HG02884 (cell line): Measurements from ENCODE around the gene NLK.
"Not testable (repeated sequence)": the region's sequence is repeated elsewhere in the genome, so short reads cannot be mapped to it uniquely, and the experiment has no call there.

Experiments used
- ATAC-seq: cut with Tn5 transposase; IDR thresholded peaks from one replicate; pipeline ENCODE4 v1.9.1; 2021; ENCODE audit warnings: mild to moderate bottlenecking, moderate library complexity; ENCODE audit not compliant: unreplicated experiment

The NLK gene

GRCh38 chr17:28145348-28145747 is 102.9 kb downstream of the NLK start:
- no peak for ATAC-seq

- no peak for ATAC-seq
Measured at GRCh38 chr17:28147017-28147416, 104.5 kb downstream of the NLK start.

- ATAC-seq, result no peak
Measured at GRCh38 chr17:28151001-28151400, 108.5 kb downstream of the NLK start.

GRCh38 chr17:28154214-28154613 is 111.7 kb downstream of the NLK start:
- no peak for ATAC-seq

- not testable (repeated sequence) for ATAC-seq
Measured at GRCh38 chr17:28155405-28155804, 112.9 kb downstream of the NLK start.

GRCh38 chr17:28159004-28159403 is 116.5 kb downstream of the NLK start:
- ATAC-seq, result no peak

DNA sequence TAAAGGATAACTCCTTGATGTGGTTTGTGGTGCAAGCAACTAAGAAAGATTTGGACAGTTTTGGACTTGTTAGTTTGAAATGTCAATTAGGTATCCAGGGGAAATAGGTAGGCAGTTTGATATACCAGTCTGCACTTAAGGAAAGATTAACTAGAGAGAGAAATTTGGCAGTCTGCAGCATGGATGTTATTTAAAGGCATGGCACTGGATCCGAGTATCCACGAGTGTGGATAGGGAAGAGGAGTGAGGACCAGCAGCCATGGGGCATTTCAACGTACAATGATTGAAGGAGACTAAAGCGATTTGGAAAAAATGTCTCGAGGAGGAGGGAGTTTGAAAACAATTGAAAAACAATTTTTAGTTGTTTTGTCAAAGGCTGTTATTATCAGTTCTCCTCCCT is 117.4 kb downstream of the NLK start:
- ATAC-seq, result no peak

DNA sequence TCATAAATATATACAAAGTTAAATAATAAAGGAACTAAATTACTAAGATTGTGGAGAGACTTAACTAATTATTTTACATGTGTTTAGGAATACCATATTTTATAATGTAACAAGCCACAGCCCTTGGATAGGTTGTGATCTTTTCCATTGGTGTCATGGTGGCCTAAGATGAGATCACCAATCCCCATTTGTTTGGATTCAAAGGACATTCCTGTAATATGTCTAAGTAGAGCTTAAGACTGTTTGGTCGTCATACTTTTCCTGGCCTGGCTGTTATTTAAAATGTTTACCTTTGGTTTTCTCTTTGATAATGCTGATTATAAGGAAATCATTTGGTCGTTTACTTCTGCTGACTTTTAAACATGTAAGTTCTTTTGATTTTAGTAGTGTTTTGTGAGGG is 118.1 kb downstream of the NLK start:
- ATAC-seq, result no peak

DNA sequence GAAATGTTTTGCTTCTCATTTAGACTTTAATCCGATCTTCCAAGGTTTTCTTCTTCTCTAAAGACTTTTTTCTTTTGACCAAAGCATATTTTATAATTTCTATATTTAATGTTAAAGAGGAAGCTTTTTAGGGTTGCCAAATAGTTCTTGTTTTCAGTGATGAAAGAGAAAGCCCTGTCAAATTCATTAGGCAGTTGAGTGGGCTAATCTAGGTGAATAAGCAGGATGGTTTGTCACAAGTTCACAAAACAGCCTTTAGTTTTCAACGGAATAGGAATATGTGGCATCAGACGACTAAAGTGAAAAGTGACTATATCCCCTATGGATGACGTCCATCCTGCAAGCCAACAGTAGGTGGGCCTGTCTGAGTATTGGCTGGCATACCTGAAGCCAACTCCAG is 118.8 kb downstream of the NLK start:
- no peak for ATAC-seq

GRCh38 chr17:28166478-28166877 is 124.0 kb downstream of the NLK start:
- ATAC-seq, result no peak

DNA sequence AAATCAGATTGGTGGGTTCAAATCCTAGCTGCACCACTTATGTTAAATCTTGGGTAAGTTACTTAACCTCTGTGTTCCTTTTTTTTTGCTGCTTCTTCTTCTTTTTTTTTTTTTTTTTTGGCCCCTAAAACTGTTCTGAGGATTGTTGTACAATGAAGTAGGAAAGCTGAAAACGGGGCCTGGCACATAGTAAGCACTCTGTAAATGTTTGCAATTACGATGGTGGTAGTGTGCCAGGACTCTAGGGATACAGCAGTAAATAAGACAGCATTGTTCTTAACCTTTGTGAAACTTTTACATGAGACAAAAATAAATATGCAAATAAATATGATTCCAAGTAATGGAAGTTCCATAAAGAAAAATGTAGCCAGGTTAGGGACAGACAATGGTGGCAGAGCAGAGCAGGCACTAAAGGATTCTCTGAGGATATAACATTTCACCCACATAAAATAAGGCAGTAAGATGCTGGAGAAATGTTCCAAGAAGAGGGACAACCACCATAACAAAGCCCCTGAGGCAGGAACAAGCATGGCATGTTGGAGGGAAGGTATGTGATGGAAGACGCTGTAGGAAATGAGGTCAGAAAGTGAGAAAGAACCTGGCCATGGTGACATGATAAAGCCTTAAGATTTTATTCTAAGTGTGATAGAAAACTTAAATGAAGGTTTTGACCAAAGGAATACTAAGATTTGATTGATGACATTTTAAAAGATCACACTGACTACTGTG is 127.3 kb downstream of the NLK start:
- ATAC-seq, result no peak

- ATAC-seq, result no peak
Measured at GRCh38 chr17:28170771-28171170, 128.3 kb downstream of the NLK start.

DNA sequence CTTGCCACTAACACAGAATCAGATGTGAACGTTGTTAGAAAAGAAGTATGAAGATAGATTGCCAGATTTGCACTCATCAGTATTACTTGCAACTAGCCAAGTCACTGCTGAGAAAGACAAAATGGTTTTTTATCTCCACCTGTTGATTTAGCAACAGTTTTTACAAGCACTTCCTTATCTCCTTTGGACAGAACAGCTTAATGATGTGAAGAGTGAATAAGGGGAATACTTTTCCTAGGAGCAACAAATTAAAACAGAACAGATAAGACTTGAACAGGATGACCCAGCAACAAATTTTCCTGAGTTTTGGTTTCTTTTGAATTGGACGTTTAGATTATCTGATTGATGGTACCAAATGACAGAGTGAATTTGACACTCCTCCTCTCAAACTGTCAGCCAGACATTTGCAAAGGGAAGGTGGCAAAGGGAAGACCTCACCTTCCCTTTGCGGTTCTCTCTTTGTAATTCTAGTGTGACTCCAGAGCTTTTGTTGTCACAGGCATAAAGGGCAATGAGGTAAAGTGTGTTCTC is 130.6 kb downstream of the NLK start:
- ATAC-seq, result no peak

- ATAC-seq, result no peak
Measured at GRCh38 chr17:28173801-28174200, 131.3 kb downstream of the NLK start.

- no peak for ATAC-seq
Measured at GRCh38 chr17:28174352-28175046, 132.0 kb downstream of the NLK start.

DNA sequence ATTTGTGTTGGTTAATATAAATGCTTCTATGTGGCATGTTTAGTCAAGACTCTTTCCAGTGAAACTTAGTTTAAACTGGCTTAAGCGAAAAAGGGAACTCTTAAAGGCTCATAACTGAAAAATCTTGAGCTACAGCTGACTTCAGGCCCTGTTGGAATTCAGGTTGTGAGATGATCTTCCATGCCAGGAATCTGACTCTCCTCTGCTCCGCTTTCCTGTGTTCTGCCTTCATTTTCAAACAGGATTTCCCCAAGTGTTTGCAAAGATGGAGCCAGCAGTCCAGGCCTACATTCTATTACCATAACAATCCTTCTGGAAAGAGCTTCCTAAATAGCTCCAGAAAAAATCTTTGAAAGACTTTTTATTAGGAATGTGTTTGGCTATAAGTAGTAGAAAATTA is 134.9 kb downstream of the NLK start:
- ATAC-seq, result no peak

- no peak for ATAC-seq
Measured at GRCh38 chr17:28178800-28179199, 136.3 kb downstream of the NLK start.

DNA sequence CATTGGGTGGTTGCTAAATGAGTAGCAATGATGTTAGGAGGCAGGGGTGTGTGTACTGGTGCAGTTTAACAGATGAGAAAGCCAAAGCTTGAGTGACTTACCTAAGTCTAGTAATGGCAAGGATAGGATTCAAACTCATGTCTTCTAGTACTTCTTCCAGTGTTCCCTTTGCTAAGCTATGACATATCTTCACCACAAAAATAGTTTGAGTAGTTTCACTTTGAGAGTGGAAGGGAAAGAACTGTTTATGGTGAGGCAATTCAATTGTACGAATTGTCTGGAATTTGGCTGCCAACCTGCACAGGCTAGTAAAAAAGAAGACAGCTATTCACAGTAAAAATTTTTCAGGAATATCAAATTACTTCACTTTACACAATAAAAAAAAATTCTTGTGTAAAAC is 138.0 kb downstream of the NLK start:
- no peak for ATAC-seq

DNA sequence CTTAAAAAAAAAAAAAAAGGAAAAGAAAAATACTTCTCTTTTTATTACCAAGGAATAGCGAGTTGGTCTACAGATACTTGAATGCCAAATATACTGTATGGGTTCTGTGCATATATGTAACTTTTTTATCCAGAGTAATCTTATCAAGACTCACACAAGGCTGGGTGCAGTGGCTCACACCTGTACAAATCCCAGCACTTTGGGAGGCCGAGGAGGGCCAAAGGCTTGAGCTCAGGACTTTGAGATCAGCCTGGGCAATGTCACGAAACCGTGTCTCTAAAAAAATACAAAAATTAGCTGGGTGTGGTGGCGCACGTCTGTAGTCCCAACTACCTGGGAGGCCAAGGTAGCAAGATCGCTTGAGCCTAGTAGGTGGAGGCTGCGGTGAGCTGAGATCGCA is 139.1 kb downstream of the NLK start:
- ATAC-seq, result no peak

GRCh38 chr17:28182559-28182958 is 140.1 kb downstream of the NLK start:
- ATAC-seq, result no peak

GRCh38 chr17:28185658-28186057 is 143.2 kb downstream of the NLK start:
- ATAC-seq, result no peak

DNA sequence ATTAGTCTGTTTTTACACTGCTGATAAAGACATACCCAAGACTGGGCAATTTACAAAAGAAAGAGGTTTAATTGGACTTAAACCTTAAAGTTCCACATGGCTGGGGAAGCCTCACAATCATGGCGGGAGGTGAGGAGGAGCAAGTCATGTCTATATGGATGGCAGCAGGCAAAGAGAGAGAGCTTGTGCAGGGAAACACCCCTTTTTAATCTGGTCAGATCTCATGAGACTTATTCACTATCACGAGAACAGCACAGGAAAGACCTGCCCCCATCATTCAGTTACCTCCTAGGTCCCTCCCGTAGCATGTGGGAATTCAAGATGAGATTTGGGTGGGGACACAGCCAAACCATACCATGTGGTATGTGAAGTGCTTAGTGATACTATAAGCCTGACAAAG is 144.0 kb downstream of the NLK start:
- ATAC-seq, result not testable (repeated sequence)
